ACHN (cell line): ENCODE measurements around the gene OPN4.
"Not testable (repeated sequence)": the region's sequence is repeated elsewhere in the genome, so short reads cannot be mapped to it uniquely, and the experiment has no call there.

Experiments
- DNase-seq: peaks from one replicate; pipeline ENCODE4 v3.0.0-alpha.2; 2015
- in situ Hi-C: cut with HindIII; loops from 2 replicates; pipeline ENCODE4 v1.10.0; 2017; ENCODE audit warnings: low sequenced_read_pairs, low pct_ligation_motif_present, low pct_unique_long_range_greater_than_20kb

The OPN4 gene

GRCh38 chr10:86645621-86646165 is 8.7 kb upstream of the OPN4 start:
- DNase-seq, in situ Hi-C loops: not testable (repeated sequence)

GRCh38 chr10:86646532-86646931 is 7.8 kb upstream of the OPN4 start:
- in situ Hi-C loops = no loop called here
- DNase-seq = no peak

GRCh38 chr10:86646933-86647332 is 7.4 kb upstream of the OPN4 start:
- in situ Hi-C loops = no loop called here
- DNase-seq = no peak

GRCh38 chr10:86647773-86648703 is 6.3 kb upstream of the OPN4 start:
- no peak for DNase-seq
- in situ Hi-C loops = no loop called here

DNA sequence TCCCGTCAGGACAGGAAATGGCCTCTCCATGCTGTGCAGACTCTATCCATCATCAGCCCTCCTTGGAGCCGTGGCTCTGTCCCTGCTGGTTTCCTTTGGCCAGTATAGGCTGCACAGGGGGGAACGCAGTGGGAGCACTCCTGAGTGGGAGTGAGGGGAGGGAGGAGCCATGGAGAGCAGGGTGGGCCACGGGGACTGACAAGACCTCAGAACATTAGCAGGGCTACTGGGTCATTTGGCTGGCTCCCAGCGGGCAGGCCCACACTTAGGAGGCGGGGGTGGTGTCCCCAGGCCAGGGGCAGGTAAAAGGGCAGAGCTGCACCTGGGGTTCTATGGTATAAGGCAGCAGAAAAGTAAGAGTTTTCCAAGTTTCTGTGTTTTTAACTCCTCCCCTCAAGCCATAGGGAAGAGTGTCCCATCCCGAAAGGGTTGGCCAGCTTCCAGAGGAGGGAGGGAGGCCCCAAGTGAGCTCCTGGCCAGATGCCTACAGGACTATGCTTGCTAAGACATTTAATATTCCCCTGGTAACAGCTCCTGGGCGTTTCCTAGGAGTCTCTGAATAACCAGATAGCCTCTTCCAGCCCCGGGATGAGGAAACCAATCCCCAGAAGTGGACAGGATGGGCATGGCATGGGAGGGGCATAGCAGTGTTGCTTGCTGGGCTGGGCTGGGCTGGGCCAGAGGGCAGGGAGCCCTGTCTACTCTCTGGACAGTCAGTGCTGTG is 5.5 kb upstream of the OPN4 start:
- in situ Hi-C loops = no loop called here

DNA sequence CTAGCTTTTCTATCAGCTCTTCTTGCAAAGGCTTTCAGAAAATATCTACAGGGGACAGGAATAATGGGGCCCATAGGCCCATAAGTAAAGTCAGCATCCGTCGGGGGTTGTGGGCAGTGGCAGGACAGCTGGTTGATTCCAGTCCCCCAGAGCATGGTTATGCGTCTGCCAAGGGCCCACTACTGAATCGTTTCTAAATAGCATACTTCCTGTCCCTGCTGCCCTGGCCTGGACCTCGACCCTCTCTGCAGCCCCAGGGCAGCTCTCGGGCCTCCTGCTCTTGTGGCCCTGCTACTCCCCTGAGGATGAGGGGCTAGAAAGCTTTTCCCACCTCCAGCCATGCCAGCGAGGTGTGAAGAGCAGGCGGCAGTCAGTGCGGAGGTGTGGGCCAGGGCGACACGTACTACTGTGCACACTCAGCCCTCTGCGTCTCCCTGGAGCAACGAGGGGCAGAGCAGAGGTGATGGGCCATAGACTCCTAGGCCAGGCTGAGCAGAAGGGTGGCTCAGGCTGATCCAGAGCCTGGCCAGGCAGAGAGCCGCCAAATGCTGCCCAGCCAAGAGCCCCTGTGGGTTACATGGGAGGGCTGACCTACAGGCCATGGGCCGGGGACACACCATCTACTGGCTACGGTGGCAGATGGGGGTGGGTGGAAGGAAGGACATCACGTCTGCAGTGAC is 4.7 kb upstream of the OPN4 start:
- DNase-seq = no peak
- in situ Hi-C loops = no loop called here

More for the DNA sequence above, 5.5 kb upstream of the OPN4 start:
- peak; percentile 13 for DNase-seq

DNA sequence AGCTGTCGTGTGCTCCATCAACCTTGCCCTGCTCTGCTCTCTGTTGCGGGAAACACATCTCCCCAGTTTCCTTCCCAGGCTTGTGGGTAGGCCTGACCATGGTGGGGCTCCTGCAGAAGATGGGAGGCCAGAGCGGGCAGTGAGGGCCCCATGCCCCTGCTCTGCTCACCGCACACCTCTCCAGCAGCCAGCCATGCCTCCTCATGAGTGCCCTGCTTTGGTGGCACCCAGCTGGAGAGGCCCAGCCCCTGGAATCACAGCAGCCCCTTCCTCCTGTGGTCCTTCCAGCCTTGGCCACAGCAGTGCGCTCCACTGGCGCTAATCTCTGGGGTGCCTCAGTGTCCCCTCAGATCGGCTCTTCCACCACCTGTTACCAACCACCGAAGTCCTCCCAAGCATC is 4.2 kb upstream of the OPN4 start:
- no peak for DNase-seq
- in situ Hi-C loops = no loop called here

- in situ Hi-C loops = no loop called here
- no peak for DNase-seq
These were observed 3.3 kb upstream of the OPN4 start for GRCh38 chr10:86651021-86651471.

- DNase-seq = no peak
- in situ Hi-C loops = no loop called here
These were observed 2.6 kb upstream of the OPN4 start for GRCh38 chr10:86651631-86652331.

DNA sequence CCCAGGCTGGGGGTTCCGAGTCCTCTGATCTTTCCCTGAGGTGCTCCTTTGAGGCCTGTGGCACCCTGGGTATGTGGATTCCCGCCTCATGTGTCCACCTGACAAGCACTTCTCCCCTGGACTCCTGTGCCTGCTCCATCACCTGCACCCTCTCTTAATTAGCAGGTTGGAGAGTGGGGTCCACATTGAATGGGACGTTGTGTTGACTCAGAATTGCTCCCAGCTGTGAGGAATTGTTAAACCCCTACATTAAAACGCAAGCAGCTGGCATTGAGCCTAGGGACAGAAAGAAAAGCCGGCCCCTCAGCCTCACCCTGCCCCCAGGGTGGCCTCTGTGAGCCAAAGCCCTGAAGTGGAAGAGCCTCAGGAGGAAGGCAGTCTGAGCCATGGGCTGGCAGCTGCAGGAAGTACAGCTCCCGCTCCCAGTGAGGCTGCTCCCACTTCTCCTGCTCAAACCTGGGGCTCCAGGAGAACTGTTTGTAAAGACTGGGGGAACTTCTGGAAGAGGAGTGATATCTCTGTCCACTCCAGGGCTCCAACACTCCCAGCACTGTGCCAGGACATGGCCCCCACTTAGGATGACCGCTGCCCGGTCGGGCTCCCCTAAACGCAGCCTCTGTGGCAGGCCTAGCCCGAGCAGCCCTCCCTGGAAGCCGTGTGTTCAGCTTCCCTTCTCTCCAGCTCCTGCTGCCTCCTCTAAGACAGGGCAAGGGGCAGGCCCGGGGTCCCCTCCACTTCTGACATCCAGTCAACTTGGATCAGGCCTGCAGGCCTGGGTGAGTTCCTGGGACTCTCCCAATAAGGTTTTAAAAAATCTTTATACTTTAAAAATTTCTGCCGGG is 1.8 kb upstream of the OPN4 start:
- no peak for DNase-seq
- in situ Hi-C loops = no loop called here

- DNase-seq = no peak
- in situ Hi-C loops = no loop called here
These were observed 968 bp upstream of the OPN4 start for GRCh38 chr10:86653379-86653778.

GRCh38 chr10:86653987-86654386 is 360 bp upstream of the OPN4 start:
- in situ Hi-C loops = no loop called here
- DNase-seq = no peak

GRCh38 chr10:86655173-86655540 is 810 bp downstream of the OPN4 start:
- in situ Hi-C loops = no loop called here
- no peak for DNase-seq

DNA sequence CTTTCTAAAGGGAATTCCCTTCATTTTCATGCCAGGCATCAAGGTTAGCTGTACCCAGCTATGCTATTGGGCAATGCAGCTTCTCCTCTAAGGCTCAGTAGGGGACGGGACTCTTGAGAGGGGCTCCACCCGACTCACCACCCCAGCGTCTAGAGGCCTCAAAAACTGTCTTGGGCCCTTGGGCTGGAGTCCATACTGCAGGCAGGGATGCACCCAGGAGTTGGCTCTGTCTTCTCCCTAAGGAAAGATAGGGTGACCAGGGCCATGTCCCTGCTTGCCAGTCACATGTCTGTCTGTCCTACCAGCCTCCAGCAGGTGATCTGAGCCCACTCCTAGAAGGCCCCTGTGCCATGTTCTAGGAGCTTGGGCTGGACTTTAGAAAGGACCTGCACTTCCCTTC is 1.2 kb downstream of the OPN4 start:
- no peak for DNase-seq
- in situ Hi-C loops = no loop called here

- DNase-seq = no peak
- in situ Hi-C loops = no loop called here
These were observed 2.7 kb downstream of the OPN4 start for GRCh38 chr10:86657011-86657395.

GRCh38 chr10:86657396-86658011 is 3.2 kb downstream of the OPN4 start:
- in situ Hi-C loops = no loop called here

GRCh38 chr10:86658261-86658741 is 4.0 kb downstream of the OPN4 start:
- in situ Hi-C loops = no loop called here

More at GRCh38 chr10:86657396-86658011, 3.2 kb downstream of the OPN4 start:
- no peak for DNase-seq

More at GRCh38 chr10:86658261-86658741, 4.0 kb downstream of the OPN4 start:
- no peak for DNase-seq
